HepG2 (cell line): Measurements from ENCODE around the gene PLLP. TPM values are rescaled to one million over a fixed set of nuclear protein-coding genes. Genes with fewer than 3 reads are reported as not detected.
A peak's percentile ranks its signal among the peaks of the same experiment; 100 is the strongest.

ENCODE experiments used
- CCDC6 ChIP-seq: sonication (generic); formaldehyde crosslinking; IDR thresholded peaks from 2 replicates; pipeline ENCODE4 v1.8.1; 2022; ENCODE audit warnings: mild to moderate bottlenecking, missing genetic modification reagents, moderate library complexity
- DMAP1 ChIP-seq: IDR thresholded peaks from 2 replicates; pipeline ENCODE4 v1.6.1; 2016
- EHMT2 ChIP-seq: fragments of 200-600 bp; sonication (generic); IDR thresholded peaks from 2 replicates; pipeline ENCODE4 v1.7.0; 2017; ENCODE audit warnings: antibody characterized with exemption, low read depth, low read length, borderline replicate concordance
- NCOR1 ChIP-seq: fragments of 200-600 bp; sonication (generic); IDR thresholded peaks from 2 replicates; pipeline ENCODE4 v1.7.0; 2017; ENCODE audit warnings: antibody characterized with exemption, low read length, borderline replicate concordance
- PAF1 ChIP-seq: IDR thresholded peaks from 2 replicates; pipeline ENCODE4 v1.6.1; 2016; ENCODE audit warnings: missing genetic modification reagents, missing compliant biosample characterization
- POLR2AphosphoS2 ChIP-seq: IDR thresholded peaks from 2 replicates; pipeline ENCODE4 v1.6.1; 2011; ENCODE audit warnings: low read depth, low read length, improper control_type of control experiment
- RAD21 ChIP-seq: fragments of 450-650 bp; formaldehyde crosslinking; IDR thresholded peaks from 2 replicates; pipeline ENCODE4 v1.5.0; 2020; ENCODE audit warnings: mild to moderate bottlenecking
- RBAK ChIP-seq: sonication (generic); formaldehyde crosslinking; IDR thresholded peaks from 2 replicates; pipeline ENCODE4 v1.5.1; 2020; ENCODE audit warnings: mild to moderate bottlenecking, missing genetic modification reagents
- REXO4 ChIP-seq: sonication (generic); formaldehyde crosslinking; IDR thresholded peaks from 2 replicates; pipeline ENCODE4 v1.8.0; 2022; ENCODE audit warnings: missing genetic modification reagents, mild to moderate bottlenecking, borderline replicate concordance
- SRSF9 ChIP-seq: fragments of 200-400 bp; formaldehyde crosslinking; IDR thresholded peaks from 2 replicates; pipeline ENCODE4 v1.6.1; 2018; ENCODE audit warnings: borderline replicate concordance, mild to moderate bottlenecking, low read depth, low read length; ENCODE audit not compliant: insufficient read depth, poor library complexity, severe bottlenecking
- TP53 ChIP-seq: sonication (generic); formaldehyde crosslinking; conservative IDR thresholded peaks from 2 replicates; pipeline ENCODE4 v1.4.0; 2020; ENCODE audit warnings: missing genetic modification reagents
- ZBTB2 ChIP-seq: sonication (generic); formaldehyde crosslinking; IDR thresholded peaks from 2 replicates; pipeline ENCODE4 v1.8.0; 2022; ENCODE audit warnings: low read depth, missing genetic modification reagents
- ZNF354B ChIP-seq: sonication (generic); formaldehyde crosslinking; IDR thresholded peaks from 2 replicates; pipeline ENCODE4 v1.8.0; 2022; ENCODE audit warnings: mild to moderate bottlenecking, missing genetic modification reagents
- ZNF383 ChIP-seq: sonication (generic); formaldehyde crosslinking; IDR thresholded peaks from 2 replicates; pipeline ENCODE4 v1.4.0; 2020; ENCODE audit warnings: missing genetic modification reagents, mild to moderate bottlenecking, borderline replicate concordance
- ZNF44 ChIP-seq: sonication (generic); formaldehyde crosslinking; IDR thresholded peaks from 2 replicates; pipeline ENCODE4 v1.5.1; 2020; ENCODE audit warnings: mild to moderate bottlenecking, missing genetic modification reagents
- polyA plus RNA-seq, 8 experiments: library from polyadenylated mRNA; depleted of rRNA in 3 of 8; stranded (reverse) in 7 of 8; unstranded in 1 of 8; fragments of >200 nt; fragmentation: Illumina TruSeq in 4 of 8; extraction: Trizol in 4 of 8; gene quantifications; 2 replicates each; pipeline versions ENCODE4 v1.2.1 to v1.2.3, GENCODE V29; 2011 to 2016; ENCODE audit warnings: low read depth in 4 of 8, missing spikeins in 1 of 8, mixed read lengths in 1 of 8; ENCODE audit not compliant: insufficient read depth in 1 of 8
- total RNA-seq, 5 experiments: library from RNA; depleted of rRNA; stranded (reverse); fragments of >200 nt; fragmentation: Illumina TruSeq; extraction: Trizol; gene quantifications; 2 replicates each; pipeline ENCODE4 v1.2.3, GENCODE V29; 2016; ENCODE audit warnings: low read depth in 1 of 5
- TF ChIP-seq, protein P1 (sequence below): sonication (generic); formaldehyde crosslinking; IDR thresholded peaks from 2 replicates; pipeline ENCODE4 v1.5.0; 2020; ENCODE audit warnings: mild to moderate bottlenecking, missing genetic modification reagents
- TF ChIP-seq, protein P2 (sequence below): sonication (generic); formaldehyde crosslinking; IDR thresholded peaks from 2 replicates; pipeline ENCODE4 v1.4.0; 2020; ENCODE audit warnings: mild to moderate bottlenecking, missing genetic modification reagents, borderline replicate concordance
- TF ChIP-seq, protein P3 (sequence below): sonication (generic); formaldehyde crosslinking; IDR thresholded peaks from 2 replicates; pipeline ENCODE4 v1.5.0; 2020; ENCODE audit warnings: missing genetic modification reagents
- TF ChIP-seq, protein P4 (sequence below): IDR thresholded peaks from 2 replicates; pipeline ENCODE4 v1.6.1; 2016; ENCODE audit warnings: mild to moderate bottlenecking, missing biosample characterization, missing genetic modification reagents

Gene PLLP
- total and polyA plus RNA-seq, 2 of the 13 experiments (the other 11 are each of a cell fraction or from before 2014, with no cell fraction given) = 60.6 to 127 TPM

DNA sequence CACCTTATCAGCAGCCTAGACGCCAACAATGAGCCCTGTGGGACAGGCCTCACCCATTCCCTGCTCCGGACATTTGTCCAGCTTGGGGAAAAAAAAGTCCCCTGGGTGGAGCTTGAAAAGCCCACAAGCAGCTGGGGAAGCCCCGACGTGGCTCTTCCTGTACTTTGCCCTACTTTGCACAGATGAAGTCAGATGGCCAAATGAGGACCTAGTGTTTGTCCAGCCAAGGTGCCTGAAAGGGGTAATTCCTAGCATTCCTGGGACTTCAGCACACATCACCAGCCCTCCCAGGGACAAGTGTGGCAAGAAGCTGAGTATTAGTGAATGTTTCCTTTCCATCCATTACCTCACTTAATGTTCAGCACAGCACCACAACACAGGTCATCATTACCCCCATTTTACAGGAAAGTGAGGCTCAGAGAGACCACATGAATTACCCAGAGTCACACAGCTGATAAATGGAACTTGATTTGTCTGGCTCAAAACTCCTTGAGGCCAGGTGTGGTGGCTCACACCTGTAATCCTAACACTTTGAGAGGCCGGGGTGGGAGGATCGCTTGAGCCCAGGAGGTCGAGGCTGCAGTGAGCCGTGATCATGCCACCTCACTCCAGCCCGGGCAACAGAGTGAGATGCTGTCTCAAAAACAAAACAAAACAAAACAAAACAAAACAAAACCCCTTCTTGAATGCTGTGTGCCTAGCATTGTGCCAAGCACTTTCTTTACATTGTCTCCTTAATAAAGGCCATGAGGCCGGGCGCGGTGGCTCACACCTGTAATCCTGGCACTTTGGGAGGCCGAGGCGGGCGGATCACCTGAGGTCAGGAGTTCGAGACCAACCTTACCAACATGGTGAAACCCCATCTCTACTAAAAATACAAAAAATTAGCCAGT, 19.9 kb upstream of the PLLP start (continued):
- TF ChIP-seq CCDC6 (CRISPR knock-in tag) (peak; percentile 88), REXO4 (CRISPR knock-in tag) (no peak), EHMT2 (no peak), RAD21 (no peak; the same call in 1 of the 2 replicates), ZNF383 (CRISPR knock-in tag) (no peak), ZBTB2 (CRISPR knock-in tag) (no peak), NCOR1 (peak; percentile 85; the same call in 1 of the 2 replicates), POLR2AphosphoS2 (no peak), PAF1 (no peak), ZNF44 (no peak), DMAP1 (peak; percentile 75; the same call in 1 of the 2 replicates), TP53 (CRISPR knock-in tag) (no peak; the same call in 1 of the 2 replicates), RBAK (CRISPR knock-in tag) (no peak), ZNF354B (CRISPR knock-in tag) (no peak), SRSF9 (no peak)
- TF ChIP-seq, protein P1, sequence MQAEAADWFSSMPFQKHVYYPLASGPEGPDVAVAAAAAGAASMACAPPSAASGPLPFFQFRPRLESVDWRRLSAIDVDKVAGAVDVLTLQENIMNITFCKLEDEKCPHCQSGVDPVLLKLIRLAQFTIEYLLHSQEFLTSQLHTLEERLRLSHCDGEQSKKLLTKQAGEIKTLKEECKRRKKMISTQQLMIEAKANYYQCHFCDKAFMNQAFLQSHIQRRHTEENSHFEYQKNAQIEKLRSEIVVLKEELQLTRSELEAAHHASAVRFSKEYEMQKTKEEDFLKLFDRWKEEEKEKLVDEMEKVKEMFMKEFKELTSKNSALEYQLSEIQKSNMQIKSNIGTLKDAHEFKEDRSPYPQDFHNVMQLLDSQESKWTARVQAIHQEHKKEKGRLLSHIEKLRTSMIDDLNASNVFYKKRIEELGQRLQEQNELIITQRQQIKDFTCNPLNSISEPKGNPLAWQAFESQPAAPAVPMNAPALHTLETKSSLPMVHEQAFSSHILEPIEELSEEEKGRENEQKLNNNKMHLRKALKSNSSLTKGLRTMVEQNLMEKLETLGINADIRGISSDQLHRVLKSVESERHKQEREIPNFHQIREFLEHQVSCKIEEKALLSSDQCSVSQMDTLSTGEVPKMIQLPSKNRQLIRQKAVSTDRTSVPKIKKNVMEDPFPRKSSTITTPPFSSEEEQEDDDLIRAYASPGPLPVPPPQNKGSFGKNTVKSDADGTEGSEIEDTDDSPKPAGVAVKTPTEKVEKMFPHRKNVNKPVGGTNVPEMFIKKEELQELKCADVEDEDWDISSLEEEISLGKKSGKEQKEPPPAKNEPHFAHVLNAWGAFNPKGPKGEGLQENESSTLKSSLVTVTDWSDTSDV = no peak
- TF ChIP-seq, protein P2, sequence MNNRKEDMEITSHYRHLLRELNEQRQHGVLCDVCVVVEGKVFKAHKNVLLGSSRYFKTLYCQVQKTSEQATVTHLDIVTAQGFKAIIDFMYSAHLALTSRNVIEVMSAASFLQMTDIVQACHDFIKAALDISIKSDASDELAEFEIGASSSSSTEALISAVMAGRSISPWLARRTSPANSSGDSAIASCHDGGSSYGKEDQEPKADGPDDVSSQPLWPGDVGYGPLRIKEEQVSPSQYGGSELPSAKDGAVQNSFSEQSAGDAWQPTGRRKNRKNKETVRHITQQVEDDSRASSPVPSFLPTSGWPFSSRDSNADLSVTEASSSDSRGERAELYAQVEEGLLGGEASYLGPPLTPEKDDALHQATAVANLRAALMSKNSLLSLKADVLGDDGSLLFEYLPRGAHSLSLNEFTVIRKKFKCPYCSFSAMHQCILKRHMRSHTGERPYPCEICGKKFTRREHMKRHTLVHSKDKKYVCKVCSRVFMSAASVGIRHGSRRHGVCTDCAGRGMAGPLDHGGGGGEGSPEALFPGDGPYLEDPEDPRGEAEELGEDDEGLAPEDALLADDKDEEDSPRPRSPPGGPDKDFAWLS = no peak
- TF ChIP-seq, protein P3, sequence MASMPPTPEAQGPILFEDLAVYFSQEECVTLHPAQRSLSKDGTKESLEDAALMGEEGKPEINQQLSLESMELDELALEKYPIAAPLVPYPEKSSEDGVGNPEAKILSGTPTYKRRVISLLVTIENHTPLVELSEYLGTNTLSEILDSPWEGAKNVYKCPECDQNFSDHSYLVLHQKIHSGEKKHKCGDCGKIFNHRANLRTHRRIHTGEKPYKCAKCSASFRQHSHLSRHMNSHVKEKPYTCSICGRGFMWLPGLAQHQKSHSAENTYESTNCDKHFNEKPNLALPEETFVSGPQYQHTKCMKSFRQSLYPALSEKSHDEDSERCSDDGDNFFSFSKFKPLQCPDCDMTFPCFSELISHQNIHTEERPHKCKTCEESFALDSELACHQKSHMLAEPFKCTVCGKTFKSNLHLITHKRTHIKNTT = no peak
- TF ChIP-seq, protein P4, sequence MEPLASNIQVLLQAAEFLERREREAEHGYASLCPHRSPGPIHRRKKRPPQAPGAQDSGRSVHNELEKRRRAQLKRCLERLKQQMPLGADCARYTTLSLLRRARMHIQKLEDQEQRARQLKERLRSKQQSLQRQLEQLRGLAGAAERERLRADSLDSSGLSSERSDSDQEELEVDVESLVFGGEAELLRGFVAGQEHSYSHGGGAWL (CRISPR knock-in tag) = no peak; the same call in 1 of the 2 replicates
